Neural progenitor cell (in vitro differentiated cells): Measurements from ENCODE around the gene ZBTB7B. TPM values are rescaled to one million over a fixed set of nuclear protein-coding genes. Genes with fewer than 3 reads are reported as not detected.

ENCODE experiments used
- DNase-seq: peaks from one replicate; pipeline ENCODE4 v3.0.0-alpha.2; 2016; ENCODE audit warnings: low spot score
- H2AFZ ChIP-seq: fragments of 200-600 bp; sonication (generic); replicated peaks from 2 replicates; pipeline ENCODE4 v1.6.1; 2016; ENCODE audit warnings: antibody characterized with exemption
- H3F3A ChIP-seq: fragments of 200-600 bp; sonication (generic); 2 replicates; pipeline ENCODE4 v1.6.1; 2016; ENCODE audit warnings: antibody characterized with exemption, low read depth
- H3K27ac ChIP-seq: fragments of 200-600 bp; sonication (generic); 2 replicates; pipeline ENCODE4 v1.5.1; 2016; ENCODE audit warnings: mild to moderate bottlenecking
- H3K27me3 ChIP-seq: fragments of 200-600 bp; sonication (generic); 2 replicates; pipeline ENCODE4 v1.6.1; 2016; ENCODE audit warnings: mild to moderate bottlenecking, moderate library complexity
- H3K36me3 ChIP-seq: fragments of 200-600 bp; sonication (generic); 2 replicates; pipeline ENCODE4 v1.5.1; 2016
- H3K4me1 ChIP-seq: fragments of 200-600 bp; sonication (generic); 2 replicates; pipeline ENCODE4 v1.6.1; 2016; ENCODE audit warnings: mixed run types
- H3K4me2 ChIP-seq: fragments of 200-600 bp; sonication (generic); 2 replicates; pipeline ENCODE4 v1.6.1; 2016
- H3K4me3 ChIP-seq: fragments of 200-600 bp; sonication (generic); 2 replicates; pipeline ENCODE4 v1.5.1; 2016
- H3K79me2 ChIP-seq: fragments of 200-600 bp; sonication (generic); 2 replicates; pipeline ENCODE4 v1.6.1; 2016; ENCODE audit warnings: low read depth
- H3K9ac ChIP-seq: fragments of 200-600 bp; sonication (generic); 2 replicates; pipeline ENCODE4 v1.6.1; 2016
- H3K9me3 ChIP-seq: fragments of 200-600 bp; sonication (generic); 2 replicates; pipeline ENCODE4 v1.5.1; 2016; ENCODE audit warnings: low read depth
- H4K20me1 ChIP-seq: fragments of 200-600 bp; sonication (generic); 2 replicates; pipeline ENCODE4 v1.6.1; 2016; ENCODE audit warnings: low read depth
- H3K27ac Mint-ChIP-seq: 3 replicates; pipeline ENCODE4 v1.8.0; 2021; ENCODE audit warnings: mixed read lengths
- H3K27me3 Mint-ChIP-seq: 2 replicates; pipeline ENCODE4 v1.8.0; 2022; ENCODE audit warnings: low read depth, mild to moderate bottlenecking, inconsistent platforms, moderate library complexity, mixed read lengths; ENCODE audit not compliant: insufficient read depth
- H3K36me3 Mint-ChIP-seq: 3 replicates; pipeline ENCODE4 v1.8.0; 2021; ENCODE audit warnings: mixed read lengths
- H3K4me1 Mint-ChIP-seq: 3 replicates; pipeline ENCODE4 v1.8.0; 2021; ENCODE audit warnings: mixed read lengths
- H3K4me3 Mint-ChIP-seq: 3 replicates; pipeline ENCODE4 v1.8.0; 2021; ENCODE audit warnings: mild to moderate bottlenecking, moderate library complexity, mixed read lengths
- H3K9me3 Mint-ChIP-seq: 3 replicates; pipeline ENCODE4 v1.8.0; 2020; ENCODE audit warnings: mixed read lengths
- EZH2 ChIP-seq: fragments of 200-600 bp; sonication (generic); IDR thresholded peaks from 2 replicates; pipeline ENCODE4 v1.6.1; 2017; ENCODE audit warnings: antibody characterized with exemption, mild to moderate bottlenecking, moderate library complexity
- EZH2phosphoT487 ChIP-seq: fragments of 200-600 bp; sonication (generic); IDR thresholded peaks from 2 replicates; pipeline ENCODE4 v1.6.1; 2017; ENCODE audit warnings: antibody characterized with exemption
- total RNA-seq: library from RNA; depleted of rRNA; stranded (reverse); fragments of >200 nt; gene quantifications from 2 replicates; pipeline ENCODE4 v1.2.3, GENCODE V29; 2015; ENCODE audit warnings: low replicate concordance
- TF ChIP-seq, protein P1 (sequence below): fragments of 200-600 bp; sonication (generic); IDR thresholded peaks from 2 replicates; pipeline ENCODE4 v1.5.1; 2017; ENCODE audit warnings: antibody characterized with exemption, mild to moderate bottlenecking

The ZBTB7B gene
- total RNA-seq, 1 donor from 2014 or later = 4.7 TPM

DNA sequence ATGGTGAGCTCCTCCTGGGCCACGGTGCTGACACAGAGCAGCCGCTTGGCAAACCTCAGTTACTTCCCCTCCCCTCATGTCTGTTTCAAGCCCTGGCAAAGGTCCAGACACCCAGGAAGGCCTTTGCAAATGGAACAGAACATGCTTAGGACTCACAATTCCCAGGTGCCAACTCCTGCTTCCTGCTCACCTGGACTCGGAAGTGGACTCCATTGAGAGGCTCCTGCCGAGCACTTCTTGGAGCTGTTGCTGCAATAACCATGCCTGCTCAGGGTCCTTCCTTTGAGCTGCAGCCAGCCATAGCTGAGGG is 20.3 kb downstream of the ZBTB7B start:
- Histone ChIP-seq H3K4me1 (peaks cover 21% of the 10 kb centered on the region), H3K9me3 (no peaks in the 10 kb centered on the region), H3K4me2 (no peak overlapping the region), H2AFZ (no peak overlapping the region), H3K9ac (no peak overlapping the region), H3K27ac (no peak overlapping the region), H3K36me3 (no peaks in the 10 kb centered on the region), H4K20me1 (peaks cover 5% of the 10 kb centered on the region), H3K79me2 (no peaks in the 10 kb centered on the region), H3F3A (peaks cover 17% of the 10 kb centered on the region), H3K4me3 (no peak overlapping the region), H3K27me3 (no peaks in the 10 kb centered on the region)
- H3K9me3 Mint-ChIP-seq = no peaks in the 10 kb centered on the region
- no peak overlapping the region for H3K4me3 Mint-ChIP-seq
- TF ChIP-seq EZH2phosphoT487 = no peak
- TF ChIP-seq, protein P1, sequence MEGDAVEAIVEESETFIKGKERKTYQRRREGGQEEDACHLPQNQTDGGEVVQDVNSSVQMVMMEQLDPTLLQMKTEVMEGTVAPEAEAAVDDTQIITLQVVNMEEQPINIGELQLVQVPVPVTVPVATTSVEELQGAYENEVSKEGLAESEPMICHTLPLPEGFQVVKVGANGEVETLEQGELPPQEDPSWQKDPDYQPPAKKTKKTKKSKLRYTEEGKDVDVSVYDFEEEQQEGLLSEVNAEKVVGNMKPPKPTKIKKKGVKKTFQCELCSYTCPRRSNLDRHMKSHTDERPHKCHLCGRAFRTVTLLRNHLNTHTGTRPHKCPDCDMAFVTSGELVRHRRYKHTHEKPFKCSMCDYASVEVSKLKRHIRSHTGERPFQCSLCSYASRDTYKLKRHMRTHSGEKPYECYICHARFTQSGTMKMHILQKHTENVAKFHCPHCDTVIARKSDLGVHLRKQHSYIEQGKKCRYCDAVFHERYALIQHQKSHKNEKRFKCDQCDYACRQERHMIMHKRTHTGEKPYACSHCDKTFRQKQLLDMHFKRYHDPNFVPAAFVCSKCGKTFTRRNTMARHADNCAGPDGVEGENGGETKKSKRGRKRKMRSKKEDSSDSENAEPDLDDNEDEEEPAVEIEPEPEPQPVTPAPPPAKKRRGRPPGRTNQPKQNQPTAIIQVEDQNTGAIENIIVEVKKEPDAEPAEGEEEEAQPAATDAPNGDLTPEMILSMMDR = no peak
- peaks cover 20% of the 10 kb centered on the region for H3K4me1 Mint-ChIP-seq
- no peaks in the 10 kb centered on the region for H3K36me3 Mint-ChIP-seq
- H3K27me3 Mint-ChIP-seq = peaks cover 23% of the 10 kb centered on the region
- peak overlapping the region; percentile 46 for H3K27ac Mint-ChIP-seq
- DNase-seq = no peak

DNA sequence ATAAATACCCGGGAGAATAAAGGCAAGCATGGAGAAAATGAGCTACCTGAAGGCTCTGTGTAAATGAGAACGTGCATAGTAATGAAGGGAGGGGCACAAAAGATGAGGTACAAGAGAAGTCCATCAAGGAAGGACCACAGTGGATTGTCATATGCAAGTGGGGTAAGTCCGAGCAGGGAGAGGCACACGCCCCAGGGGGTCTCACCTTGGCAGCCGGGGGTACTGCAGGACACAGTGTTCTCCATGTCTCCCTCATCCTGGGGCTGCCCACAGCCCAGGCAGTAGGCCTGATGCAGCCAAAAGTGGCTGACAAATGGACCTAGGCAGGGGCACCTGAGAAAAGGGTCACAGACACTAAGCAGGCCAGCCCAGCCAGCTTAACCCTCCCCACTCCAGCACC is 21.0 kb downstream of the ZBTB7B start:
- Mint-ChIP-seq H3K4me3 (no peak overlapping the region), H3K36me3 (no peaks in the 10 kb centered on the region), H3K9me3 (no peaks in the 10 kb centered on the region), H3K27me3 (peaks cover 18% of the 10 kb centered on the region), H3K27ac (no peak overlapping the region), H3K4me1 (peaks cover 15% of the 10 kb centered on the region)
- Histone ChIP-seq H3K4me1 (peaks cover 15% of the 10 kb centered on the region), H3K27ac (no peak overlapping the region), H3K79me2 (no peaks in the 10 kb centered on the region), H3F3A (peaks cover 13% of the 10 kb centered on the region), H3K4me3 (no peak overlapping the region), H3K9me3 (no peaks in the 10 kb centered on the region), H4K20me1 (peaks cover 5% of the 10 kb centered on the region), H3K9ac (no peak overlapping the region), H3K36me3 (no peaks in the 10 kb centered on the region), H3K4me2 (no peak overlapping the region), H2AFZ (no peak overlapping the region), H3K27me3 (no peaks in the 10 kb centered on the region)
- no peak for DNase-seq
- TF ChIP-seq, protein P1 = no peak
- TF ChIP-seq EZH2 = no peak
- no peak for TF ChIP-seq EZH2phosphoT487

DNA sequence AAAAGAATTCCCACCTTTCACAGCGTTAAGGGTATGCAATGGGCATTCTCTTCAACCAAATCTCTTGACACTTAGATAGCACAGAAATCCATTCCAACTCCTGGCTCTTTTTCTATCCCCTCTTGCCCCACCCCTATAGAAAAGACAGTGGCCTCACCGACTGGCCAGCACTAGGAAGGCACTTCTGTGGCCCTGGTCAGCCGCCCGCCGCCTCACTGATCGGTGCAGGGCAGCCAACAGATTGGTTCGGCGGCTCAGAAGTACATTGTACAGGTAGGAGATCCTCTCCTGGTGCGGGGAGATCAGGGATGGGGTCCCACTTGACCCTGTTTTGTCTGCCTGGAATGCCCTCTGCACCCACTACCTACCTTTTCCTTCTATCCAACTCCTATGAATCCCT is 21.7 kb downstream of the ZBTB7B start:
- DNase-seq = no peak
- H3F3A ChIP-seq = peaks cover 6% of the 10 kb centered on the region
- no peak overlapping the region for H3K9ac ChIP-seq
- H3K9me3 Mint-ChIP-seq = no peaks in the 10 kb centered on the region
- no peaks in the 10 kb centered on the region for H3K9me3 ChIP-seq
- peaks cover 3% of the 10 kb centered on the region for H4K20me1 ChIP-seq
- H2AFZ ChIP-seq = no peak overlapping the region
- TF ChIP-seq, protein P1 = no peak
- no peak for TF ChIP-seq EZH2phosphoT487
- no peak for TF ChIP-seq EZH2
- no peaks in the 10 kb centered on the region for H3K27me3 ChIP-seq
- no peaks in the 10 kb centered on the region for H3K79me2 ChIP-seq
- H3K4me3 ChIP-seq = no peak overlapping the region
- no peaks in the 10 kb centered on the region for H3K36me3 ChIP-seq
- H3K27me3 Mint-ChIP-seq = peaks cover 18% of the 10 kb centered on the region
- H3K4me1 Mint-ChIP-seq = peaks cover 14% of the 10 kb centered on the region
- no peak overlapping the region for H3K27ac ChIP-seq
- no peak overlapping the region for H3K27ac Mint-ChIP-seq
- no peak overlapping the region for H3K4me3 Mint-ChIP-seq
- H3K36me3 Mint-ChIP-seq = no peaks in the 10 kb centered on the region
- H3K4me2 ChIP-seq = no peak overlapping the region
- peaks cover 8% of the 10 kb centered on the region for H3K4me1 ChIP-seq

DNA sequence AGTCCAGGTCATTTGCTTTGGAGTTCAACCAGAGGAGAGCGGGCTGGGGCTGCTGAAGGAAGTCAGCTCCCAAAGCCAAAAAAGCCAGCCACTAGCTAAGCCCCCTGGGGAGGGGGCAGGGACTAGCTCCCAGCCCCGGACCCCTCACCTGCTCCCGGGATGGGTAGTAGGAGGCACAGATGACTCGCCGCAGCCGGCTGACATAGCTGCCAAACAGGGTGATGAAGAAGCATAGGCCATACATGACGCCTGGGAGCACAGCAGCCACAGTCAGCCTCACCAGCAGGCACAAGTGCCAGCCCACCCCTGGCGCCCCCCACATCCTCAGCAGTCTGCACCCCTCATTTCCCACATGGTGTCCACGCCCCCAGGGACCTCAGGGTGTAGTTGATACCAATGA is 23.6 kb downstream of the ZBTB7B start:
- Histone ChIP-seq H3K27ac (no peak overlapping the region), H3F3A (no peaks in the 10 kb centered on the region), H3K4me2 (no peak overlapping the region), H3K9me3 (no peaks in the 10 kb centered on the region), H2AFZ (no peak overlapping the region), H3K4me3 (no peak overlapping the region), H3K4me1 (no peaks in the 10 kb centered on the region), H3K79me2 (no peaks in the 10 kb centered on the region), H3K27me3 (no peaks in the 10 kb centered on the region), H4K20me1 (no peaks in the 10 kb centered on the region), H3K36me3 (no peaks in the 10 kb centered on the region), H3K9ac (no peak overlapping the region)
- no peak overlapping the region for H3K4me3 Mint-ChIP-seq
- no peak overlapping the region for H3K27ac Mint-ChIP-seq
- no peak for DNase-seq
- peaks cover 5% of the 10 kb centered on the region for H3K4me1 Mint-ChIP-seq
- H3K27me3 Mint-ChIP-seq = peaks cover 12% of the 10 kb centered on the region
- TF ChIP-seq EZH2phosphoT487 (no peak), EZH2 (no peak)
- H3K9me3 Mint-ChIP-seq = no peaks in the 10 kb centered on the region
- H3K36me3 Mint-ChIP-seq = no peaks in the 10 kb centered on the region
